ENCODE measurements around the gene TSPAN18.

TSPAN18 gene

GRCh38 chr11:44833221-44833876, 106.6 kb downstream of the TSPAN18 start:
- no peaks in the 10 kb centered on the region for H3K9me2 ChIP-seq (replicated peaks; ENCODE audit: insufficient read depth, low read length)
- H3K27ac ChIP-seq (ENCODE audit: low read length): no peak overlapping the region
- no peak for TF ChIP-seq EZH2phosphoT487 (IDR thresholded peaks at IDR 0.05; ENCODE audit: low read length)
- TF ChIP-seq, protein P1, sequence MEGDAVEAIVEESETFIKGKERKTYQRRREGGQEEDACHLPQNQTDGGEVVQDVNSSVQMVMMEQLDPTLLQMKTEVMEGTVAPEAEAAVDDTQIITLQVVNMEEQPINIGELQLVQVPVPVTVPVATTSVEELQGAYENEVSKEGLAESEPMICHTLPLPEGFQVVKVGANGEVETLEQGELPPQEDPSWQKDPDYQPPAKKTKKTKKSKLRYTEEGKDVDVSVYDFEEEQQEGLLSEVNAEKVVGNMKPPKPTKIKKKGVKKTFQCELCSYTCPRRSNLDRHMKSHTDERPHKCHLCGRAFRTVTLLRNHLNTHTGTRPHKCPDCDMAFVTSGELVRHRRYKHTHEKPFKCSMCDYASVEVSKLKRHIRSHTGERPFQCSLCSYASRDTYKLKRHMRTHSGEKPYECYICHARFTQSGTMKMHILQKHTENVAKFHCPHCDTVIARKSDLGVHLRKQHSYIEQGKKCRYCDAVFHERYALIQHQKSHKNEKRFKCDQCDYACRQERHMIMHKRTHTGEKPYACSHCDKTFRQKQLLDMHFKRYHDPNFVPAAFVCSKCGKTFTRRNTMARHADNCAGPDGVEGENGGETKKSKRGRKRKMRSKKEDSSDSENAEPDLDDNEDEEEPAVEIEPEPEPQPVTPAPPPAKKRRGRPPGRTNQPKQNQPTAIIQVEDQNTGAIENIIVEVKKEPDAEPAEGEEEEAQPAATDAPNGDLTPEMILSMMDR (IDR thresholded peaks at IDR 0.05; ENCODE audit: low read length): no peak
- no peak for TF ChIP-seq EZH2 (optimal IDR thresholded peaks at IDR 0.05; ENCODE audit: low read depth, low read length)
- H3K4me3 ChIP-seq (ENCODE audit: low read length): no peak overlapping the region
- no peak overlapping the region for H3K9ac ChIP-seq (ENCODE audit: low read length)
- no peak overlapping the region for H2AFZ ChIP-seq (ENCODE audit: low read length)
- no peaks in the 10 kb centered on the region for H3K79me2 ChIP-seq (ENCODE audit: low read length)
- DNase-seq: no peak
- H3K4me2 ChIP-seq (ENCODE audit: low read depth, low read length): no peak overlapping the region
- no peaks in the 10 kb centered on the region for H3K36me3 ChIP-seq (replicated peaks; ENCODE audit: insufficient read depth, low read length)
- H3F3A ChIP-seq (ENCODE audit: insufficient read depth, low read length): no peaks in the 10 kb centered on the region
- no peaks in the 10 kb centered on the region; the same call in 1 of the 2 replicates for H3K27me3 ChIP-seq (replicated peaks; ENCODE audit: insufficient read depth, low read length)
- no peaks in the 10 kb centered on the region for H4K20me1 ChIP-seq (ENCODE audit: insufficient read depth, low read length)
- H3K4me1 ChIP-seq (ENCODE audit: low read length): no peaks in the 10 kb centered on the region
- no peaks in the 10 kb centered on the region for H3K9me3 ChIP-seq (replicated peaks; ENCODE audit: insufficient read depth, low read length)

DNA sequence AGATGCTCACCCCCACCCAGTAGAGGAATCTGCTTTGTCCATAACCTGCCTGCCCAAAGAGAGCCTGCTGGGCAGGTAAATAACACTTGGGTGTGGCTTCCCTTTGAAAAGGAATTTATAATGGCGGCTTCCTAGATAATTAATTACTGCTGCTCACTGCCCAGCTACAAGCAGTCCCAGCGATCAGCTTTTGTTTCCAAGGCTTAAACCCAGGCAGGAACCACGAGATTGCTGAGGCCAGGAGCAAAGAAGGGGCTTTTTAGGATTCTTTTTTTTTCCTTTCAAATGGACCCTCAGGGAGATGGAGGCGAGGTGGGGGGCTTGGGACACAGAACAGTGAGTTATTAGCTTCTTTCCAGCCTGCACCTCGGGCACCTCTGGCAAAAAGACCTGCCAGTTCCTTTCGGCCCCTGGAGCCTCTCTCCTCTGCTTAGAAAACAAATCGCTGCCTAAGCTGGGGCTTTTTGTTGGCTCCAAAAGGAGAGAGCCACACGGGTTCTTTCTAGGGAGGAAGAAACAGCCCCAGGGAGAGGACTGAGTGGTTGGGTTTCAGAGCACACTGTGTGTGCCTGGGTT, 107.2 kb downstream of the TSPAN18 start:
- no peaks in the 10 kb centered on the region for H3K36me3 ChIP-seq (replicated peaks; ENCODE audit: insufficient read depth, low read length)
- H3K27ac ChIP-seq (ENCODE audit: low read length): no peak overlapping the region
- DNase-seq: no peak
- H2AFZ ChIP-seq (ENCODE audit: low read length): no peak overlapping the region
- no peaks in the 10 kb centered on the region; the same call in 1 of the 2 replicates for H3K27me3 ChIP-seq (replicated peaks; ENCODE audit: insufficient read depth, low read length)
- H3K4me3 ChIP-seq (ENCODE audit: low read length): no peak overlapping the region
- no peaks in the 10 kb centered on the region for H4K20me1 ChIP-seq (ENCODE audit: insufficient read depth, low read length)
- H3K4me2 ChIP-seq (ENCODE audit: low read depth, low read length): no peak overlapping the region
- no peak overlapping the region for H3K9ac ChIP-seq (ENCODE audit: low read length)
- H3F3A ChIP-seq (ENCODE audit: insufficient read depth, low read length): no peaks in the 10 kb centered on the region
- TF ChIP-seq EZH2 (optimal IDR thresholded peaks at IDR 0.05; ENCODE audit: low read depth, low read length) (no peak), EZH2phosphoT487 (IDR thresholded peaks at IDR 0.05; ENCODE audit: low read length) (no peak)
- TF ChIP-seq, protein P1 (IDR thresholded peaks at IDR 0.05; ENCODE audit: low read length): no peak
- no peaks in the 10 kb centered on the region for H3K79me2 ChIP-seq (ENCODE audit: low read length)
- H3K9me3 ChIP-seq (replicated peaks; ENCODE audit: insufficient read depth, low read length): no peaks in the 10 kb centered on the region
- H3K4me1 ChIP-seq (ENCODE audit: low read length): no peaks in the 10 kb centered on the region
- no peaks in the 10 kb centered on the region for H3K9me2 ChIP-seq (replicated peaks; ENCODE audit: insufficient read depth, low read length)

DNA sequence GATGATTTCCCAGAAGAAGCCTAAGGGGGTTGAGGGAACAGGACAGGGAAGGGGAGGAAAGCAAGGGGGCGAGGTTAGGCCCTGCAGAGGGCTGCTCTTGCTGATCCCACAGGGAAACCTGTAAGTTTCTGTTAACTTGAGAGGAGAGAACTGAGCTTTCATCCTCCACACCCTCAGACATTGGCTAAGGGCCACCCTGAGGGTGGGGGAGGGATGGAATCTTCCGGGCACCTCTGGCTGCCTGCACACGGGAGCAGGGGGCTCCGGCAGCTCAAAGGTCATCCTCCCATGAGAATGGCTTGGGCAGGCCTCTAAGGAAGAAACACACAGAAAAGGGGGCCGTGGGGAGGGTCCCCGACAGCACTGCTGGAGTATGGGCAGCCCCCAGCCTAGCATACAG, 108.1 kb downstream of the TSPAN18 start:
- no peak overlapping the region for H2AFZ ChIP-seq (ENCODE audit: low read length)
- H3K4me3 ChIP-seq (ENCODE audit: low read length): no peak overlapping the region
- H3K27me3 ChIP-seq (replicated peaks; ENCODE audit: insufficient read depth, low read length): no peaks in the 10 kb centered on the region; the same call in 1 of the 2 replicates
- H3K9me3 ChIP-seq (replicated peaks; ENCODE audit: insufficient read depth, low read length): no peaks in the 10 kb centered on the region
- H3K9ac ChIP-seq (ENCODE audit: low read length): no peak overlapping the region
- no peaks in the 10 kb centered on the region for H3K4me1 ChIP-seq (ENCODE audit: low read length)
- H3F3A ChIP-seq (ENCODE audit: insufficient read depth, low read length): no peaks in the 10 kb centered on the region
- no peak for DNase-seq
- H3K36me3 ChIP-seq (replicated peaks; ENCODE audit: insufficient read depth, low read length): no peaks in the 10 kb centered on the region
- H3K79me2 ChIP-seq (ENCODE audit: low read length): no peaks in the 10 kb centered on the region
- no peak for TF ChIP-seq EZH2 (optimal IDR thresholded peaks at IDR 0.05; ENCODE audit: low read depth, low read length)
- no peak for TF ChIP-seq EZH2phosphoT487 (IDR thresholded peaks at IDR 0.05; ENCODE audit: low read length)
- TF ChIP-seq, protein P1 (IDR thresholded peaks at IDR 0.05; ENCODE audit: low read length): no peak
- H3K27ac ChIP-seq (ENCODE audit: low read length): no peak overlapping the region
- H3K9me2 ChIP-seq (replicated peaks; ENCODE audit: insufficient read depth, low read length): no peaks in the 10 kb centered on the region
- no peak overlapping the region for H3K4me2 ChIP-seq (ENCODE audit: low read depth, low read length)
- no peaks in the 10 kb centered on the region for H4K20me1 ChIP-seq (ENCODE audit: insufficient read depth, low read length)
